K562 (cell line): ENCODE results near the gene CMTR1. TPM values are rescaled to one million over a fixed set of nuclear protein-coding genes. Genes with fewer than 3 reads are reported as not detected.

Source experiments
- AFF1 ChIP-seq, 2 experiments: fragments of 450-650 bp; IDR thresholded peaks; 2 replicates each; pipeline ENCODE4 v1.6.1; 2018; ENCODE audit warnings: mild to moderate bottlenecking in 2 of 2, low read depth in 1 of 2; ENCODE audit not compliant: partially characterized antibody in 2 of 2
- ARID3B ChIP-seq: fragments of 250-450 bp; sonication (Bioruptor Pico); IDR thresholded peaks from 2 replicates; pipeline ENCODE4 v1.4.0; 2020; ENCODE audit warnings: borderline replicate concordance
- ETV6 ChIP-seq, 3 experiments: fragments of 150-350 bp in 1 of 3; sonication (generic) in 1 of 3; formaldehyde crosslinking in 1 of 3; IDR thresholded peaks; 2 replicates each; pipeline versions ENCODE4 v1.6.1 to v1.8.0; 2014 to 2022; ENCODE audit warnings: borderline replicate concordance in 2 of 3, low read depth in 2 of 3, antibody characterized with exemption in 1 of 3, low read length in 1 of 3, mild to moderate bottlenecking in 1 of 3, missing genetic modification reagents in 1 of 3
- MCM2 ChIP-seq: fragments of 450-650 bp; IDR thresholded peaks from 2 replicates; pipeline ENCODE4 v1.6.1; 2017; ENCODE audit warnings: low read depth, mild to moderate bottlenecking
- NFATC3 ChIP-seq: fragments of 450-650 bp; IDR thresholded peaks from 2 replicates; pipeline ENCODE4 v1.6.1; 2017; ENCODE audit warnings: mild to moderate bottlenecking
- SNIP1 ChIP-seq: fragments of 450-650 bp; IDR thresholded peaks from 2 replicates; pipeline ENCODE4 v1.7.1; 2017; ENCODE audit warnings: low read depth, mild to moderate bottlenecking
- SNRNP70 ChIP-seq: fragments of 200-400 bp; formaldehyde crosslinking; optimal IDR thresholded peaks from 2 replicates; pipeline ENCODE3; 2017; ENCODE audit warnings: low read depth, low read length
- TCF3 ChIP-seq: sonication (generic); formaldehyde crosslinking; IDR thresholded peaks from 2 replicates; pipeline ENCODE4 v1.4.0; 2020; ENCODE audit warnings: mild to moderate bottlenecking, missing genetic modification reagents
- XRCC5 ChIP-seq: fragments of 200-400 bp; formaldehyde crosslinking; IDR thresholded peaks from 2 replicates; pipeline ENCODE4 v1.6.1; 2017; ENCODE audit warnings: low read depth, mild to moderate bottlenecking, low read length
- ZMIZ1 ChIP-seq, 2 experiments: fragments of 150-350 bp in 1 of 2; IDR thresholded peaks; 2 replicates each; pipeline ENCODE4 v1.6.1; 2012 to 2016; ENCODE audit warnings: low read depth in 2 of 2, low read length in 2 of 2, mild to moderate bottlenecking in 1 of 2, moderate library complexity in 1 of 2
- ZNF311 ChIP-seq: fragments of 250-450 bp; sonication (Bioruptor Pico); IDR thresholded peaks from 2 replicates; pipeline ENCODE4 v1.4.0; 2020; ENCODE audit warnings: mild to moderate bottlenecking, moderate library complexity
- ZNF778 ChIP-seq: fragments of 450-650 bp; formaldehyde crosslinking; IDR thresholded peaks from 2 replicates; pipeline ENCODE4 v1.4.0; 2020; ENCODE audit warnings: mild to moderate bottlenecking, moderate library complexity
- polyA plus RNA-seq, 8 experiments: library from polyadenylated mRNA; depleted of rRNA in 4 of 8; stranded (reverse) in 5 of 8; unstranded in 3 of 8; fragments of >200 nt; fragmentation: Nextera tagmentation in 2 of 8; fragmentation: Illumina TruSeq in 1 of 8; extraction: Ambion mirVana in 2 of 8; extraction: Trizol in 1 of 8; gene quantifications; 2 replicates each; pipeline versions ENCODE4 v1.2.1 to v1.2.3, GENCODE V29; 2011 to 2014; ENCODE audit warnings: inconsistent platforms in 1 of 8, missing spikeins in 1 of 8
- total RNA-seq, 7 experiments: library from RNA; depleted of rRNA in 6 of 7; stranded (reverse); fragments of >200 nt in 6 of 7; fragmentation: Illumina TruSeq in 2 of 7; extraction: Trizol in 2 of 7; gene quantifications; 2 replicates each; pipeline versions ENCODE4 v1.2.1 to v1.2.3, GENCODE V29; 2011 to 2021; ENCODE audit warnings: low replicate concordance in 1 of 7
- TF ChIP-seq, protein P1 (sequence below), 2 experiments: fragments of 250-450 bp in 1 of 2; fragments of 450-650 bp in 1 of 2; sonication (Bioruptor Pico) in 1 of 2; IDR thresholded peaks; 2 replicates each; pipeline versions ENCODE4 v1.6.1 to v1.8.0; 2016 to 2021; ENCODE audit warnings: mild to moderate bottlenecking in 2 of 2, moderate library complexity in 2 of 2, missing compliant biosample characterization in 1 of 2, missing genetic modification characterization in 1 of 2
- TF ChIP-seq, protein P2 (sequence below): fragments of 250-450 bp; sonication (Bioruptor Pico); IDR thresholded peaks from 2 replicates; pipeline ENCODE4 v1.5.0; 2021; ENCODE audit warnings: mild to moderate bottlenecking, borderline replicate concordance

The CMTR1 gene
- total and polyA plus RNA-seq, 9 of the 15 experiments (the other 6 are each of a cell fraction or from before 2014, with no cell fraction given) = 2.9 to 63.5 (median 49.5) TPM

DNA sequence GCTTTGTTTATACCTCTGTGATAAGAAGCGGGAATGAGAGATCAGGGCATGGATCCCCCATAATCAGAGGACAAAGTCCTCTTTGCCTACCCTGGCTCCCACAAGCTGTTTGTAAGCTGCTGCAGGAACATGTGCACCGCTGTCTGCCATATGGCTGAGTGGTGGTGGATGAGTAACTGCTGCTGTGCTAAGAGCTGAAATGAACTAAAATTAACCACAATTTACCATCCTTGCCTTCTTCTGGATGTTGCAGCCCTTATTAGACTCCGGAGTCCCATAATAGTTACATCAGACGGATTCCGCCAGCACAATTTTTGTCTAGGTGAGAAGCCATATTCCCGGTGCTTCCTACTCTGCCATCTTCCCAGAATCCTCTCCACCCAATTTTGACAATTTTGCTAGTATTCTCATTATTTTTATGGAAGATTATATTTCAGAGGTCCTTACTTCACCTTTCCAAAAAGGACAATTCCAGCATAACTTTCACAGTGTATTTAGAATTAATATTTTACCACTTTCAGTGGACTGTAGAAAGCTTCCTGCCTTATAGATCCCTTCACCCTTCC lies 6.0 kb upstream of the CMTR1 start (continued):
- TF ChIP-seq, protein P1, sequence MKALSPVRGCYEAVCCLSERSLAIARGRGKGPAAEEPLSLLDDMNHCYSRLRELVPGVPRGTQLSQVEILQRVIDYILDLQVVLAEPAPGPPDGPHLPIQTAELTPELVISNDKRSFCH (CRISPR knock-in tag; IDR thresholded peaks at IDR 0.05) = no peak
- TF ChIP-seq, protein P1 (tag; IDR thresholded peaks at IDR 0.05) = peak; percentile 82
- TF ChIP-seq XRCC5 (no peak), MCM2 (no peak), SNIP1 (no peak), NFATC3 (no peak), ETV6 (IDR thresholded peaks at IDR 0.05; ENCODE audit: borderline replicate concordance in 1 of 2, low read depth in 2 of 2, low read length in 1 of 2) (no peak), ETV6 (CRISPR knock-in tag; IDR thresholded peaks at IDR 0.05; ENCODE audit: borderline replicate concordance) (no peak), AFF1 (IDR thresholded peaks at IDR 0.05; ENCODE audit: low read depth in 1 of 2, partially characterized antibody in 2 of 2) (peak in 1 of 2 experiments; percentile 56), ARID3B (CRISPR knock-in tag) (no peak), ZMIZ1 (IDR thresholded peaks at IDR 0.05; ENCODE audit: low read depth in 2 of 2, low read length in 2 of 2) (no peak), ZNF311 (CRISPR knock-in tag) (no peak), TCF3 (CRISPR knock-in tag) (no peak), ZNF778 (CRISPR knock-in tag) (no peak), SNRNP70 (no peak)
- TF ChIP-seq, protein P2, sequence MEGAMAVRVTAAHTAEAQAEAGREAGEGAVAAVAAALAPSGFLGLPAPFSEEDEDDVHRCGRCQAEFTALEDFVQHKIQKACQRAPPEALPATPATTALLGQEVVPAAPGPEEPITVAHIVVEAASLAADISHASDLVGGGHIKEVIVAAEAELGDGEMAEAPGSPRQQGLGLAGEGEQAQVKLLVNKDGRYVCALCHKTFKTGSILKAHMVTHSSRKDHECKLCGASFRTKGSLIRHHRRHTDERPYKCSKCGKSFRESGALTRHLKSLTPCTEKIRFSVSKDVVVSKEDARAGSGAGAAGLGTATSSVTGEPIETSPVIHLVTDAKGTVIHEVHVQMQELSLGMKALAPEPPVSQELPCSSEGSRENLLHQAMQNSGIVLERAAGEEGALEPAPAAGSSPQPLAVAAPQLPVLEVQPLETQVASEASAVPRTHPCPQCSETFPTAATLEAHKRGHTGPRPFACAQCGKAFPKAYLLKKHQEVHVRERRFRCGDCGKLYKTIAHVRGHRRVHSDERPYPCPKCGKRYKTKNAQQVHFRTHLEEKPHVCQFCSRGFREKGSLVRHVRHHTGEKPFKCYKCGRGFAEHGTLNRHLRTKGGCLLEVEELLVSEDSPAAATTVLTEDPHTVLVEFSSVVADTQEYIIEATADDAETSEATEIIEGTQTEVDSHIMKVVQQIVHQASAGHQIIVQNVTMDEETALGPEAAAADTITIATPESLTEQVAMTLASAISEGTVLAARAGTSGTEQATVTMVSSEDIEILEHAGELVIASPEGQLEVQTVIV (CRISPR knock-in tag) = no peak
